ENCODE data around the gene LRRIQ4. TPM values are rescaled to one million over a fixed set of nuclear protein-coding genes. Genes with fewer than 3 reads are reported as not detected.

The LRRIQ4 gene
- total RNA-seq (2022) (not detected in 2 replicates), Bru-seq, nascent RNA (not detected), BruChase-seq, experiment 1, labeled RNA remaining after a 2-hour chase (percentile 9 among the genes with signal in this experiment), BruChase-seq, experiment 2, labeled RNA remaining after a 6-hour chase (percentile 6 among the genes with signal in this experiment)
- long read RNA-seq: 0 reads

GRCh38 chr3:169812332-169813235 lies at the start of gene LRRIQ4, which contains the start of gene LRRC34:
TSS of gene LRRIQ4 (plus strand) at chr3:169812870. CDS start at chr3:169821922, 9,052 bp downstream.
TSS of gene LRRC34 (minus strand) at chr3:169812904. CDS start at chr3:169812548, 356 bp downstream.
- Mint-ChIP-seq H3K9me3 (ENCODE audit: unreplicated experiment) (peaks cover 20% of the 10 kb centered on the region), H3K27ac (ENCODE audit: unreplicated experiment) (no peak within 1 kb of the TSS), H3K4me1 (ENCODE audit: low read depth, unreplicated experiment) (no peaks in the 10 kb centered on the region), H3K4me3 (ENCODE audit: unreplicated experiment) (peak within 1 kb of the TSS; percentile 60), H3K27me3 (ENCODE audit: insufficient read depth, unreplicated experiment) (peaks cover 4% of the 10 kb centered on the region), H3K36me3 (ENCODE audit: insufficient read depth, unreplicated experiment) (no peaks in the 10 kb centered on the region)
- Histone ChIP-seq H3K4me1 (no peaks in the 10 kb centered on the region), H3K9me3 (peaks cover 9% of the 10 kb centered on the region), H3K36me3 (ENCODE audit: control insufficient read depth, insufficient read depth, low read length) (no peaks in the 10 kb centered on the region), H3K27me3 (replicated peaks; ENCODE audit: control insufficient read depth, insufficient read depth, low read length) (no peaks in the 10 kb centered on the region), H3K4me3 (ENCODE audit: low read depth, low read length) (peak within 1 kb of the TSS; percentile 33)
- intact Hi-C loops (cut with micrococcal nuclease; ENCODE audit: unreplicated experiment): no loop called here
- peak; percentile 44 to 51 for DNase-seq
- BruUV-seq (replicated peaks): no TSS peak
- POLR2A ChIA-PET: no interaction called here
- CTCF ChIA-PET: no interaction called here
- TF ChIP-seq CTCF (IDR thresholded peaks at IDR 0.05; ENCODE audit: insufficient read depth in 1 of 2, low read depth in 1 of 2, low read length in 1 of 2, severe bottlenecking in 1 of 2, unreplicated experiment in 1 of 2): no peak

GRCh38 chr3:169764312-169764881 lies 48.3 kb upstream of the LRRIQ4 start:
- Histone ChIP-seq H3K4me3 (ENCODE audit: low read depth, low read length) (peak overlapping the region; percentile 72), H3K36me3 (ENCODE audit: control insufficient read depth, insufficient read depth, low read length) (no peaks in the 10 kb centered on the region), H3K4me1 (no peaks in the 10 kb centered on the region), H3K27me3 (replicated peaks; ENCODE audit: control insufficient read depth, insufficient read depth, low read length) (no peaks in the 10 kb centered on the region), H3K9me3 (peaks cover 3% of the 10 kb centered on the region; the same call in 1 of the 2 replicates)
- peak overlapping the region; percentile 84 for H3K4me3 Mint-ChIP-seq (ENCODE audit: unreplicated experiment)
- ChIA-PET CTCF (no interaction called here), POLR2A (interaction anchor here (0.6 to 1.0 kb wide), 3 partner anchors 9 to 1035 kb away, joined by 3 to 12 read pairs (median 5); partner anchors contain the start of gene MYNN)
- TF ChIP-seq CTCF (IDR thresholded peaks at IDR 0.05; ENCODE audit: insufficient read depth in 1 of 2, low read depth in 1 of 2, low read length in 1 of 2, severe bottlenecking in 1 of 2, unreplicated experiment in 1 of 2): no peak
- no peaks in the 10 kb centered on the region for H3K4me1 Mint-ChIP-seq (ENCODE audit: low read depth, unreplicated experiment)
- peak overlapping the region; percentile 69 for H3K27ac Mint-ChIP-seq (ENCODE audit: unreplicated experiment)
- TSS peak; percentile 97 for BruUV-seq (replicated peaks)
- intact Hi-C loops (cut with micrococcal nuclease; ENCODE audit: unreplicated experiment): loop anchor here (5.0 kb wide), 1 partner anchor 273 kb away; the partner anchor contains the start of gene GPR160
- H3K27me3 Mint-ChIP-seq (ENCODE audit: insufficient read depth, unreplicated experiment): no peaks in the 10 kb centered on the region
- peak in 1 of 2 experiments; percentile 41 for DNase-seq
- peaks cover 19% of the 10 kb centered on the region for H3K36me3 Mint-ChIP-seq (ENCODE audit: insufficient read depth, unreplicated experiment)
- peaks cover 7% of the 10 kb centered on the region for H3K9me3 Mint-ChIP-seq (ENCODE audit: unreplicated experiment)

Data from Caco-2 (cell line).